ENCODE results near the gene SPRYD3. TPM values are rescaled to one million over a fixed set of nuclear protein-coding genes. Genes with fewer than 3 reads are reported as not detected.

SPRYD3 gene
- total RNA-seq, 4 donors from 2014 or later, result 21.0 to 39.5 (median 28.4) TPM

GRCh38 chr12:53062977-53063707 lies 16.0 kb downstream of the SPRYD3 start:
- 70 to 79% methylated on average over 12 to 14 of the region's 14 CpGs for WGBS, 2 donors

GRCh38 chr12:53062011-53062961 lies 16.9 kb downstream of the SPRYD3 start:
- H3K4me3 ChIP-seq (ENCODE audit: low read depth, poor library complexity, severe bottlenecking), result no peak overlapping the region
- intact Hi-C loops (cut with DNase I; ENCODE audit: low total_unique reads), result loop anchor here (10.0 kb wide), 1 partner anchor 133 kb away; no protein-coding TSS in a partner anchor
- peak; percentile 17 to 83 for DNase-seq (ENCODE audit: low spot score in 2 of 2)
- TF ChIP-seq CTCF (IDR thresholded peaks at IDR 0.05), result no peak
- no peak for TF ChIP-seq POLR2A (IDR thresholded peaks at IDR 0.05)
- WGBS, 2 donors, result 71% methylated on average over 20 of the region's 20 CpGs

More at GRCh38 chr12:53062977-53063707, 16.0 kb downstream of the SPRYD3 start:
- peak; percentile 13 to 72 for DNase-seq (ENCODE audit: low spot score in 2 of 2)
- no peak overlapping the region for H3K4me3 ChIP-seq (ENCODE audit: low read depth, poor library complexity, severe bottlenecking)
- no peak for TF ChIP-seq CTCF (IDR thresholded peaks at IDR 0.05)
- no peak for TF ChIP-seq POLR2A (IDR thresholded peaks at IDR 0.05)
- intact Hi-C loops (cut with DNase I; ENCODE audit: low total_unique reads), result loop anchor here (10.0 kb wide), 1 partner anchor 132 kb away; no protein-coding TSS in a partner anchor

GRCh38 chr12:53061404-53062010 lies 17.7 kb downstream of the SPRYD3 start:
- peak; percentile 26 to 87 for DNase-seq (ENCODE audit: low spot score in 2 of 2)
- TF ChIP-seq CTCF (IDR thresholded peaks at IDR 0.05) (no peak), POLR2A (IDR thresholded peaks at IDR 0.05) (no peak)
- no peak overlapping the region for H3K4me3 ChIP-seq (ENCODE audit: low read depth, poor library complexity, severe bottlenecking)
- 56 to 68% methylated on average over 3 to 5 of the region's 5 CpGs for WGBS, 2 donors
- intact Hi-C loops (cut with DNase I; ENCODE audit: low total_unique reads), result loop anchor here (10.0 kb wide), 1 partner anchor 133 kb away; no protein-coding TSS in a partner anchor

- TF ChIP-seq POLR2A (IDR thresholded peaks at IDR 0.05) (no peak), CTCF (IDR thresholded peaks at IDR 0.05) (no peak)
- WGBS, 2 donors, result 52 to 59% methylated on average over 17 to 18 of the region's 18 CpGs
- peak; percentile 22 to 87 for DNase-seq (ENCODE audit: low spot score in 2 of 2)
- H3K4me3 ChIP-seq (ENCODE audit: low read depth, poor library complexity, severe bottlenecking), result no peak overlapping the region
- intact Hi-C loops (cut with DNase I; ENCODE audit: low total_unique reads), result loop anchor here (10.0 kb wide), 1 partner anchor 134 kb away; no protein-coding TSS in a partner anchor
These were observed 18.4 kb downstream of the SPRYD3 start for GRCh38 chr12:53060721-53061276.

- no peak for TF ChIP-seq CTCF (IDR thresholded peaks at IDR 0.05)
- TF ChIP-seq POLR2A (IDR thresholded peaks at IDR 0.05), result no peak
- intact Hi-C loops (cut with DNase I; ENCODE audit: low total_unique reads), result loop anchor here (10.0 kb wide), 1 partner anchor 135 kb away; no protein-coding TSS in a partner anchor
- 83 to 89% methylated on average over 15 to 16 of the region's 17 CpGs for WGBS, 2 donors
- H3K4me3 ChIP-seq (ENCODE audit: low read depth, poor library complexity, severe bottlenecking), result no peak overlapping the region
- peak in 1 of 2 donors; percentile 87 for DNase-seq (ENCODE audit: low spot score in 2 of 2)
These were observed 19.0 kb downstream of the SPRYD3 start for GRCh38 chr12:53060064-53060720.

All from lower leg skin (tissue), 4 donors.